Stimulated activated CD4-positive, alpha-beta T cell treated with anti-CD3 and anti-CD28 coated beads, TNF-alpha, amount 100 ng/mL, for 4 hours (primary cell): Measurements from ENCODE around the gene MTFR2.

Source experiments
- DNase-seq, 3 experiments: peaks; one replicate each; pipeline ENCODE4 v3.0.0-alpha.2; 2020; ENCODE audit warnings: low read depth in 3 of 3

The MTFR2 gene

GRCh38 chr6:136249811-136250685 is at the start of gene MTFR2:
Gene MTFR2, minus strand, starts transcription at chr6:136250311. Its CDS starts 1,212 bp downstream, at chr6:136249099.
- peak; percentile 63 to 88 (median 79) for DNase-seq

GRCh38 chr6:136294621-136295020 is 44.5 kb upstream of the MTFR2 start:
- DNase-seq: no peak

GRCh38 chr6:136290410-136291010 is 40.4 kb upstream of the MTFR2 start:
- DNase-seq: peak; percentile 34 to 58 (median 54)

GRCh38 chr6:136289579-136290409 is 39.7 kb upstream of the MTFR2 start, which contains the start of gene BCLAF1:
Gene BCLAF1, minus strand, starts transcription at chr6:136289846. Its CDS starts 9,980 bp downstream, at chr6:136279866.
- peak; percentile 98 to 99 (median 99) for DNase-seq

- DNase-seq: peak; percentile 81 to 89 (median 87)
These were observed 39.1 kb upstream of the MTFR2 start for GRCh38 chr6:136289327-136289578.

- peak; percentile 40 to 72 (median 58) for DNase-seq
These were observed 38.6 kb upstream of the MTFR2 start for GRCh38 chr6:136288566-136289326.

GRCh38 chr6:136284909-136285308 is 34.8 kb upstream of the MTFR2 start:
- no peak for DNase-seq

- DNase-seq: no peak
These were observed 32.8 kb upstream of the MTFR2 start for GRCh38 chr6:136282906-136283305.

- no peak for DNase-seq
These were observed 30.0 kb upstream of the MTFR2 start for GRCh38 chr6:136280032-136280609.

- DNase-seq: no peak
These were observed 24.0 kb upstream of the MTFR2 start for GRCh38 chr6:136274062-136274461.

GRCh38 chr6:136265101-136265500 is 15.0 kb upstream of the MTFR2 start:
- no peak for DNase-seq

GRCh38 chr6:136262940-136263339 is 12.8 kb upstream of the MTFR2 start:
- no peak for DNase-seq

GRCh38 chr6:136254851-136255466 is 4.8 kb upstream of the MTFR2 start:
- no peak for DNase-seq

GRCh38 chr6:136253734-136254133 is 3.6 kb upstream of the MTFR2 start:
- DNase-seq: no peak

GRCh38 chr6:136252441-136252840 is 2.3 kb upstream of the MTFR2 start:
- DNase-seq: no peak

GRCh38 chr6:136251394-136251793 is 1.3 kb upstream of the MTFR2 start:
- no peak for DNase-seq

GRCh38 chr6:136250686-136251008 is 536 bp upstream of the MTFR2 start:
- DNase-seq: no peak

GRCh38 chr6:136249336-136249735 is 775 bp downstream of the MTFR2 start:
- DNase-seq: no peak

GRCh38 chr6:136244061-136244616 is 6.0 kb downstream of the MTFR2 start:
- DNase-seq: no peak

- no peak for DNase-seq
These were observed 13.4 kb downstream of the MTFR2 start for GRCh38 chr6:136236466-136237293.
